ES-I3 (cell line): ENCODE measurements around the gene MORN1.

Experiments used
- H3K36me3 ChIP-seq: 2 replicates; pipeline ENCODE4 v1.6.1; 2013; ENCODE audit warnings: mild to moderate bottlenecking, low read length, control low read depth, moderate library complexity; ENCODE audit not compliant: insufficient read depth
- H3K4me1 ChIP-seq: 2 replicates; pipeline ENCODE4 v1.6.1; 2013; ENCODE audit warnings: mild to moderate bottlenecking, control low read depth, low read length; ENCODE audit not compliant: insufficient read depth
- H3K9ac ChIP-seq: 2 replicates; pipeline ENCODE4 v1.6.1; 2013; ENCODE audit warnings: low read depth, mild to moderate bottlenecking, low read length, moderate library complexity
- H3K9me3 ChIP-seq: 2 replicates; pipeline ENCODE4 v1.6.1; 2013; ENCODE audit warnings: mild to moderate bottlenecking, low read length, moderate library complexity; ENCODE audit not compliant: control insufficient read depth, insufficient read depth

MORN1 gene

DNA sequence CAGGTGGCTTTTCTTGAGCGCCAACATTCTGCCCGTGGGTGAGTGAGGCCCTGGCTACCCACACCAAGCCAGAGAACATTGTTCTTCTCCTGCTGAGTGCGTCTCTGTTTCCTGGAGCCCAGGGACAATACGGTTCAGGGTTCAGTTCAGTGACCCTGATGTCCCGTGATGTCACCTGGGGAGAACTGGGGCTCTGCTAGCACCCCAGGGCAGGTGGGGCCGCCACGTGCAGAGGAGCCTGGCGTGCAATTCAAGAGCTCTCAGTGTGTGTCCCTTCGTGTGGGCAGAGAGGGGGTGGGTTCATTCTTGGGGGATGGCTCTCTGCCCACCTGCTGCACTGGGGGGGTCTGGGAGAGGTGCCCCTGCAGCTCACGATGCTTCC lies 39.2 kb upstream of the MORN1 start:
- no peaks in the 10 kb centered on the region for H3K4me1 ChIP-seq
- H3K9ac ChIP-seq: no peak overlapping the region
- H3K9me3 ChIP-seq: no peaks in the 10 kb centered on the region
- H3K36me3 ChIP-seq: no peaks in the 10 kb centered on the region

DNA sequence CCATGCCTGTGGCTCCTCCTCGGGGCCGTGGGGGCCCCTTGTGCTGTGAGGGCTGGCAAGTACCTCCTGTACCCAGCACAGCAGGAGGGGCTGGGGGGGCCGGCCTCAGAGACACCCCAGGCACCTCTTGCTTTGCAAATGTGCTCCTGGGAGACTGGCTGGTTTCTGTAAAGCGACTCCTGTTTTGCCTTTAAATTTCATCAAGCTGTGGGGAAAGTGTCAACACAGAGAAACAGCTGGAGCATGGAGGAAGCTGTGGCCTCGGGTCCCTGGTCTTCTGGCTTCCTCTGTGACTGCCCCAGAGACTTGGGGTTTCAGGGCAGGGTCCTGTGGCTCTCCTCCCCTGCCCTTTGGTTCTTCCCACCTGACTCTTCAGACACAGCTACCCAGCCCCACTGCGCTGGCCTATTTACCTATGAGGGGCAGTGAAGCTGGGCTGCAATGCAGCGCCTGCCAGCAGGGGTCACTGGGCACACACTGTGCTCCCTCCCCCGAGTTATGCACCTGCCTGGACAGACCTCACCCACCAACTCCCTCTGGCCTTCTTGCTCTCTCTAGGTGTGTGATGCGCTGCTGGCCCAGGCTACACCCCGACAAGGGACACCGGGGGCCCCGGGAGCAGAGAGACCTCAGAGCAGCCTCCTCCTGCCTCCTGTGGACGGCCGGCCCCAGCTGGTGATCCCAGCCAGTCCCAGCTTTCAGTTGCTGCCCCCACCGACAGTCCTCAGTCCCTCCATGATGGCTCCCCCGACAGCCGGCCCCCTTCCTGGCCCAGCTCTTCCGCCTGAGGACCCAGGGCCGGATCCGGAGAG lies 38.6 kb upstream of the MORN1 start:
- no peaks in the 10 kb centered on the region for H3K9me3 ChIP-seq
- no peaks in the 10 kb centered on the region for H3K36me3 ChIP-seq
- H3K9ac ChIP-seq: no peak overlapping the region
- H3K4me1 ChIP-seq: no peaks in the 10 kb centered on the region

GRCh38 chr1:2428490-2428889 lies 37.1 kb upstream of the MORN1 start:
- Histone ChIP-seq H3K36me3 (no peaks in the 10 kb centered on the region), H3K4me1 (no peaks in the 10 kb centered on the region), H3K9me3 (no peaks in the 10 kb centered on the region), H3K9ac (no peak overlapping the region)

- no peaks in the 10 kb centered on the region for H3K4me1 ChIP-seq
- H3K9me3 ChIP-seq: no peaks in the 10 kb centered on the region
- H3K36me3 ChIP-seq: no peaks in the 10 kb centered on the region
- no peak overlapping the region for H3K9ac ChIP-seq
These were observed 36.6 kb upstream of the MORN1 start for GRCh38 chr1:2427976-2428375.

DNA sequence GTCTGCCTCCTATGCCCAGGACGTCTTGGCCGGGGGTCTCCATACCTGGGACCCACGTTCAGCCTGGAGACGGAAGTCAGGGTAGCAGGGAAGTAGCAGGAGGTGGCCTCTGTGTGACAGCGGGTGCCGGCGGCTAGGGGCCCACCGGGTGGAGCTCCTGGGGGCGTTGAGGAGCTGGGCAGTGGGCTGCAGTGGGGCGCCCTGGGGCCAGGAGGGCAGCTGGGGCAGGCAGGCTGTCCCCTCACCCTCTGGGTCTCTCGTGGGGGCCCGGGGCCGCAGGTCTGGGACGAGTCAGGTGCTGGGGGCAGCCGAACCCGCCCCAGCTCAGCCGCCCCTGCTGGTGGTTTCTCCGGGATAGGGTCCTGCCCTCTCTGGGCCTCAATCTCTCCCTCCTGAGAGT lies 35.7 kb upstream of the MORN1 start:
- H3K9me3 ChIP-seq: no peaks in the 10 kb centered on the region
- H3K9ac ChIP-seq: no peak overlapping the region
- no peaks in the 10 kb centered on the region for H3K4me1 ChIP-seq
- no peaks in the 10 kb centered on the region for H3K36me3 ChIP-seq

GRCh38 chr1:2426540-2426939 lies 35.2 kb upstream of the MORN1 start:
- H3K9me3 ChIP-seq: no peaks in the 10 kb centered on the region
- H3K9ac ChIP-seq: no peak overlapping the region
- H3K4me1 ChIP-seq: no peaks in the 10 kb centered on the region

GRCh38 chr1:2425892-2426291 lies 34.5 kb upstream of the MORN1 start:
- H3K4me1 ChIP-seq: no peaks in the 10 kb centered on the region
- no peaks in the 10 kb centered on the region for H3K36me3 ChIP-seq
- no peak overlapping the region for H3K9ac ChIP-seq
- no peaks in the 10 kb centered on the region for H3K9me3 ChIP-seq

More at GRCh38 chr1:2426540-2426939, 35.2 kb upstream of the MORN1 start:
- H3K36me3 ChIP-seq: no peaks in the 10 kb centered on the region

GRCh38 chr1:2422523-2422922 lies 31.2 kb upstream of the MORN1 start:
- no peaks in the 10 kb centered on the region for H3K4me1 ChIP-seq
- H3K36me3 ChIP-seq: no peaks in the 10 kb centered on the region
- no peaks in the 10 kb centered on the region for H3K9me3 ChIP-seq
- H3K9ac ChIP-seq: no peak overlapping the region

GRCh38 chr1:2419416-2419815 lies 28.1 kb upstream of the MORN1 start:
- Histone ChIP-seq H3K36me3 (no peaks in the 10 kb centered on the region), H3K9me3 (no peaks in the 10 kb centered on the region), H3K4me1 (no peaks in the 10 kb centered on the region), H3K9ac (no peak overlapping the region)

GRCh38 chr1:2418791-2419320 lies 27.5 kb upstream of the MORN1 start:
- H3K9ac ChIP-seq: no peak overlapping the region
- no peaks in the 10 kb centered on the region; the same call in 1 of the 2 replicates for H3K4me1 ChIP-seq
- H3K9me3 ChIP-seq: no peaks in the 10 kb centered on the region
- no peaks in the 10 kb centered on the region for H3K36me3 ChIP-seq

DNA sequence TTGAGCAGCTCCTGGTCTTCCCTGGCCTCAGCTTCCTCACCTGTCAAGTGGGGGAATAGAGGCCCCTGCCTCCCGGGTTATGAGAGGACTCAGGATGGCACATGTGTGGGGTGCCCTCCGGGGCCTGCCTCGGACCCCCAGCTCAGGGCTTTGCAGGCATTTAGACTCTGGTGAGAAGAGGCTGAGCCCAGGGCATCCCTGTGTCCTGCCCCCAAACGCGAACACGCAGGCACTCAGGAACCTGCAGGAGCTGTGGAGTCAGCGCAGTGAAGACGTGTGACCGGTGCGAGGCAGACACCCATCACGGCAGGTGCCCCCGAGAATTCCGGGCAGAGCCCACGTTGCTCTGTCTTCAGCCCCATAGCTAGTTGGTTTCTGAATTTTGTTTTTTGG lies 26.5 kb upstream of the MORN1 start:
- no peaks in the 10 kb centered on the region for H3K9me3 ChIP-seq
- H3K4me1 ChIP-seq: no peaks in the 10 kb centered on the region; the same call in 1 of the 2 replicates
- no peak overlapping the region for H3K9ac ChIP-seq
- no peaks in the 10 kb centered on the region for H3K36me3 ChIP-seq

DNA sequence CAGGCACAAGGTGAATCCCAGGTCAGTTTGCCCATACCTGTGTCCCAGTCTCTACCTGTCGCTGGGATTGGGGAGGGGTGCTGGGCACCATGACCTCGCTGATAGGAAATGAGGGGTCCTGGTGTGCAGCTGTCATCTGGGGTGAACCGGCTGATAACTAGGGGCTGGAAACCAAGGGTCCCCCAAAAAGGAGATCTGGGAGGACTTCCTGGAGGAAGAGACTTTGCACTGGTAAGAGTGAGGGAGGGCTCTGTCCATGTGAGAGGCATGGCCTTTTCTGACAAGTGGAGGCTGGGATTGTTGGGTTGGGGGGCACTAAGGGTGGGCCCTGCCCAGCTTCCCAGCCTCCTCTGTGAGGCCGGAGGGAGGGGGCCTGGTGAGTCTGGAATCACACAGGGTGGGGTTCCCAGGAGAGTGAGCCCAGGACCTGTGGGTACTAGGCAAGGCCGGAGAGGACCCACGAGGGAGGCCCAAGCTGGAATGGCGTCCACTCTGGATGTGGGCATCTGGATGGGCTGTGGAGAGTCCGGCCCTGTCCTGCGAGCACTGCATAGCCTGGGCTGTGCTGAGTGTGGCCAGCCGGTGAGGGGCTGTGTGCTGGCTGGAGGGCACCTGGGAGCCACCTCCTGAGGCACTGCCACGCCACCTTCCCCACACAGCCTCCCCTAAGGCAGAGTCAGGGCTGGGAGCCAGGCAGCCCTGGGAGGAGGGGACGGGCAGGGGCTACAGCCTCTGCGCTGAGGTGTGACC lies 25.9 kb upstream of the MORN1 start:
- Histone ChIP-seq H3K9me3 (no peaks in the 10 kb centered on the region), H3K36me3 (no peaks in the 10 kb centered on the region), H3K9ac (no peak overlapping the region), H3K4me1 (no peaks in the 10 kb centered on the region; the same call in 1 of the 2 replicates)

DNA sequence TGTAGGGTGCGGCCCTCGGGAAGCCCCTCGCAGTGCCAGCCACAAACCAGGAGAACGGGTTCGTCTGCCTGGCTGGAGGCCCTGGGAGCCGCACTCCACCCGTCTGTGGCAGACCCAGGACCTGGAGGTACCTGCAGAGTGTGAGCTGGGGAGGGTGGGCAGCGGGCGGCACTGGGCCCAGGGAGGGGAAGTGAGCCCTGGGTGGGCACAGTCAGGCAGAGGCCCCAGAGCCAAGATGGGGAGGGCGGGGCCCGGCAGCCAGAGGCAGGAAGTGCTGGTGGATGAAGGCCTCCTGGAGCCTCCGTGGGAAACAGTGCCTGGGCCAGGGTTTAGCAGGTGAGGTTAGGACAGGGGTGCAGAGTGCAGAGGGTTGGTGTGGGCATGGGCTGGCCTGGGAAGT lies 25.0 kb upstream of the MORN1 start:
- no peak overlapping the region for H3K9ac ChIP-seq
- no peaks in the 10 kb centered on the region; the same call in 1 of the 2 replicates for H3K4me1 ChIP-seq
- H3K36me3 ChIP-seq: no peaks in the 10 kb centered on the region

GRCh38 chr1:2415801-2416208 lies 24.5 kb upstream of the MORN1 start:
- no peaks in the 10 kb centered on the region for H3K9me3 ChIP-seq
- H3K4me1 ChIP-seq: no peaks in the 10 kb centered on the region; the same call in 1 of the 2 replicates
- no peaks in the 10 kb centered on the region; the same call in 1 of the 2 replicates for H3K36me3 ChIP-seq
- no peak overlapping the region for H3K9ac ChIP-seq

More for the DNA sequence above, 25.0 kb upstream of the MORN1 start:
- H3K9me3 ChIP-seq: no peaks in the 10 kb centered on the region

GRCh38 chr1:2415337-2415736 lies 24.0 kb upstream of the MORN1 start:
- Histone ChIP-seq H3K9me3 (no peaks in the 10 kb centered on the region), H3K9ac (no peak overlapping the region), H3K4me1 (no peaks in the 10 kb centered on the region; the same call in 1 of the 2 replicates), H3K36me3 (no peaks in the 10 kb centered on the region; the same call in 1 of the 2 replicates)
